K562 (cell line): ENCODE data around the gene C2orf42. TPM values are rescaled to one million over a fixed set of nuclear protein-coding genes. Genes with fewer than 3 reads are reported as not detected.
A peak's percentile ranks its signal among the peaks of the same experiment; 100 is the strongest.

ENCODE experiments used
- ATF7 ChIP-seq: fragments of 450-650 bp; IDR thresholded peaks from 2 replicates; pipeline ENCODE4 v1.7.1; 2014; ENCODE audit warnings: mild to moderate bottlenecking, moderate library complexity
- C11orf30 ChIP-seq: fragments of 450-650 bp; IDR thresholded peaks from 2 replicates; pipeline ENCODE4 v1.6.1; 2016; ENCODE audit warnings: low read depth, mild to moderate bottlenecking
- EP300 ChIP-seq: IDR thresholded peaks from 2 replicates; pipeline ENCODE4 v1.6.1; 2012; ENCODE audit warnings: low read length, improper control_type of control experiment
- EZH2 ChIP-seq: IDR thresholded peaks from 2 replicates; pipeline ENCODE4 v1.6.1; 2012; ENCODE audit warnings: low read depth, mild to moderate bottlenecking, inconsistent platforms, low read length, borderline replicate concordance
- GATA2 ChIP-seq: sonication (generic); formaldehyde crosslinking; IDR thresholded peaks from 2 replicates; pipeline ENCODE4 v1.4.0; 2020; ENCODE audit warnings: mild to moderate bottlenecking, missing genetic modification reagents
- HLTF ChIP-seq: fragments of 450-650 bp; IDR thresholded peaks from 2 replicates; pipeline ENCODE4 v1.6.1; 2016
- KDM1A ChIP-seq, 2 experiments: fragments of 450-650 bp; IDR thresholded peaks; 2 replicates each; pipeline ENCODE4 v1.6.1; 2016; ENCODE audit warnings: mild to moderate bottlenecking in 2 of 2
- MYNN ChIP-seq, 2 experiments: sonication (generic); formaldehyde crosslinking in 1 of 2; IDR thresholded peaks; 2 replicates each; pipeline versions ENCODE4 v1.5.0 to v1.6.1; 2016 to 2020; ENCODE audit warnings: antibody characterized with exemption in 1 of 2, missing genetic modification reagents in 1 of 2
- NFATC3 ChIP-seq: fragments of 450-650 bp; IDR thresholded peaks from 2 replicates; pipeline ENCODE4 v1.6.1; 2017; ENCODE audit warnings: mild to moderate bottlenecking
- NFRKB ChIP-seq: fragments of 450-650 bp; IDR thresholded peaks from 2 replicates; pipeline ENCODE4 v1.6.1; 2016; ENCODE audit warnings: low read depth
- NR2C2 ChIP-seq, 2 experiments: fragments of 200-800 bp in 1 of 2; sonication (Bioruptor generic) in 1 of 2; sonication (generic) in 1 of 2; formaldehyde crosslinking in 1 of 2; IDR thresholded peaks; 2 replicates each; pipeline versions ENCODE4 v1.6.1 to v1.8.0; 2016 to 2022; ENCODE audit warnings: mild to moderate bottlenecking in 1 of 2, missing compliant biosample characterization in 1 of 2, missing genetic modification characterization in 1 of 2, missing genetic modification reagents in 1 of 2
- PPARD ChIP-seq: fragments of 250-450 bp; sonication (Bioruptor Pico); IDR thresholded peaks from 2 replicates; pipeline ENCODE4 v1.8.0; 2022; ENCODE audit warnings: inconsistent platforms, mild to moderate bottlenecking, moderate library complexity
- RBFOX2 ChIP-seq: fragments of 200-400 bp; formaldehyde crosslinking; IDR thresholded peaks from 2 replicates; pipeline ENCODE4 v1.6.1; 2017; ENCODE audit warnings: low read depth, mild to moderate bottlenecking, low read length, moderate library complexity
- SUPT5H ChIP-seq: fragments of 450-650 bp; IDR thresholded peaks from 2 replicates; pipeline ENCODE4 v1.6.1; 2016
- TAL1 ChIP-seq: fragments of 450-650 bp; IDR thresholded peaks from 2 replicates; pipeline ENCODE4 v1.6.1; 2016; ENCODE audit warnings: mild to moderate bottlenecking
- TCF7L2 ChIP-seq: fragments of 150-350 bp; IDR thresholded peaks from 2 replicates; pipeline ENCODE4 v1.6.1; 2016; ENCODE audit warnings: low read depth, mild to moderate bottlenecking, low read length, moderate library complexity
- TEAD4 ChIP-seq, 2 experiments: sonication (generic) in 1 of 2; formaldehyde crosslinking in 1 of 2; IDR thresholded peaks; 2 replicates each; pipeline versions ENCODE4 v1.6.1 to v1.8.0; 2012 to 2022; ENCODE audit warnings: borderline replicate concordance in 1 of 2, inconsistent platforms in 1 of 2, low read length in 1 of 2, mild to moderate bottlenecking in 1 of 2, missing genetic modification reagents in 1 of 2
- ZNF175 ChIP-seq: fragments of 200-800 bp; sonication (Bioruptor generic); IDR thresholded peaks from 2 replicates; pipeline ENCODE4 v1.6.1; 2016; ENCODE audit warnings: low read depth, mild to moderate bottlenecking, missing genetic modification characterization, missing compliant biosample characterization
- ZNF197 ChIP-seq: fragments of 200-800 bp; sonication (Bioruptor generic); IDR thresholded peaks from 2 replicates; pipeline ENCODE4 v1.6.1; 2016; ENCODE audit warnings: low read depth, missing genetic modification characterization, missing compliant biosample characterization
- ZNF644 ChIP-seq: fragments of 200-800 bp; sonication (Bioruptor generic); IDR thresholded peaks from 2 replicates; pipeline ENCODE4 v1.6.1; 2016; ENCODE audit warnings: low read depth, missing genetic modification characterization, missing compliant biosample characterization
- ZNF778 ChIP-seq: fragments of 450-650 bp; formaldehyde crosslinking; IDR thresholded peaks from 2 replicates; pipeline ENCODE4 v1.4.0; 2020; ENCODE audit warnings: mild to moderate bottlenecking, moderate library complexity
- polyA plus RNA-seq, 8 experiments: library from polyadenylated mRNA; depleted of rRNA in 4 of 8; stranded (reverse) in 5 of 8; unstranded in 3 of 8; fragments of >200 nt; fragmentation: Nextera tagmentation in 2 of 8; fragmentation: Illumina TruSeq in 1 of 8; extraction: Ambion mirVana in 2 of 8; extraction: Trizol in 1 of 8; gene quantifications; 2 replicates each; pipeline versions ENCODE4 v1.2.1 to v1.2.3, GENCODE V29; 2011 to 2014; ENCODE audit warnings: inconsistent platforms in 1 of 8, missing spikeins in 1 of 8
- total RNA-seq, 7 experiments: library from RNA; depleted of rRNA in 6 of 7; stranded (reverse); fragments of >200 nt in 6 of 7; fragmentation: Illumina TruSeq in 2 of 7; extraction: Trizol in 2 of 7; gene quantifications; 2 replicates each; pipeline versions ENCODE4 v1.2.1 to v1.2.3, GENCODE V29; 2011 to 2021; ENCODE audit warnings: low replicate concordance in 1 of 7
- TF ChIP-seq, protein P1 (sequence below), 3 experiments: fragments of 200-800 bp in 1 of 3; fragments of 250-450 bp in 1 of 3; fragments of 450-650 bp in 1 of 3; sonication (Bioruptor Pico) in 1 of 3; sonication (Bioruptor generic) in 1 of 3; formaldehyde crosslinking in 1 of 3; IDR thresholded peaks; 2 replicates each; pipeline versions ENCODE4 v1.6.1 to v1.8.0; 2016 to 2022; ENCODE audit warnings: mild to moderate bottlenecking in 2 of 3, missing genetic modification characterization in 2 of 3, missing compliant biosample characterization in 1 of 3, moderate library complexity in 1 of 3
- TF ChIP-seq, protein P2 (sequence below): sonication (generic); formaldehyde crosslinking; IDR thresholded peaks from 2 replicates; pipeline ENCODE4 v1.8.0; 2022; ENCODE audit warnings: mild to moderate bottlenecking, missing genetic modification reagents

C2orf42 gene
- total and polyA plus RNA-seq, 9 of the 15 experiments (the other 6 are each of a cell fraction or from before 2014, with no cell fraction given) = 4.6 to 10.9 (median 7.5) TPM

DNA sequence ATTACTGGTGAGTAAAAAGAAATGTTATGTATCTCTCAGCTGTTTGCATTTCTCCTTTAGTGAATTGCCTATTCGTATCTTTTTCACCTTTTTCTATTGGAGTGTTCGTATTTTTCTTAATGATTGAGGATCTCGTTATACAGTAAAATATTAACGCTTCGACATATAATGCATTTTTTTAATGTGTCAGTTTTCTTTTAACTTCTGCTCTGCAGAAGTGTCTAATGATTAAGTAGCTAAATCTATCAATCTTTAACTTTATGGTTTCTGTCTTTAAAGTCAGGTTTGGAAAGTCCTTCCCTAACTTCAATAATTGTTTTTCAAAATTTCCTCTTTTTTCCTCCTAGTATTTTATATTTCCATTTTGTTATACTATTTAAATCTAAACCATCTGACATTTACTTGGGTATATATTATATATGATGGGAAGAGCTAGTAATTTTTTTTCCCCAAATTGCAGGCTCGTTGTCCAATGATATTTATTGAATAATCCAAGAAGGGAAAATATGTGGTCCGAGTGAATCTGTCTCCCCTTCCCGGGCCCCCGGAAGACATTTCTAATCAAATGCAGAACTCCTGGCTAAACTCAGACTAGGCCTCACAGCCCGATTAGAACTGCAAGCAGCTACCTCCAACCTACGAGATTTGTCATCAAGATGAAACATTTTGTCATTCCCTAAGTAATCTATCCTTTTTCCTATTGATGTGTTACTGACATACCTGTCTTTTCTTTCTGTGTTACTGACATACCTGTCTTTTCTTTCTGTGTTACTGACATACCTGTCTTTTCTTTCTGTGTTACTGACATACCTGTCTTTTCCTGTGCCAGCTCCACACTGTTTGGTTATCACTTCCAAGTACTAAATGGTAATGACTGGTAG, 86.3 kb downstream of the C2orf42 start (continued):
- TF ChIP-seq NR2C2 (CRISPR knock-in tag; IDR thresholded peaks at IDR 0.05) = no peak
- TF ChIP-seq NR2C2 (tag; IDR thresholded peaks at IDR 0.05) = peak; percentile 64
- peak; percentile 50 to 70; a peak in 3 of 4 replicates for TF ChIP-seq KDM1A (IDR thresholded peaks at IDR 0.05)
- TF ChIP-seq ZNF778 (CRISPR knock-in tag) = no peak
- TF ChIP-seq HLTF = peak; percentile 60; the same call in 1 of the 2 replicates
- peak; percentile 19; the same call in 1 of the 2 replicates for TF ChIP-seq ZNF644 (tag)
- peak; percentile 52; the same call in 1 of the 2 replicates for TF ChIP-seq ATF7
- TF ChIP-seq, protein P1, sequence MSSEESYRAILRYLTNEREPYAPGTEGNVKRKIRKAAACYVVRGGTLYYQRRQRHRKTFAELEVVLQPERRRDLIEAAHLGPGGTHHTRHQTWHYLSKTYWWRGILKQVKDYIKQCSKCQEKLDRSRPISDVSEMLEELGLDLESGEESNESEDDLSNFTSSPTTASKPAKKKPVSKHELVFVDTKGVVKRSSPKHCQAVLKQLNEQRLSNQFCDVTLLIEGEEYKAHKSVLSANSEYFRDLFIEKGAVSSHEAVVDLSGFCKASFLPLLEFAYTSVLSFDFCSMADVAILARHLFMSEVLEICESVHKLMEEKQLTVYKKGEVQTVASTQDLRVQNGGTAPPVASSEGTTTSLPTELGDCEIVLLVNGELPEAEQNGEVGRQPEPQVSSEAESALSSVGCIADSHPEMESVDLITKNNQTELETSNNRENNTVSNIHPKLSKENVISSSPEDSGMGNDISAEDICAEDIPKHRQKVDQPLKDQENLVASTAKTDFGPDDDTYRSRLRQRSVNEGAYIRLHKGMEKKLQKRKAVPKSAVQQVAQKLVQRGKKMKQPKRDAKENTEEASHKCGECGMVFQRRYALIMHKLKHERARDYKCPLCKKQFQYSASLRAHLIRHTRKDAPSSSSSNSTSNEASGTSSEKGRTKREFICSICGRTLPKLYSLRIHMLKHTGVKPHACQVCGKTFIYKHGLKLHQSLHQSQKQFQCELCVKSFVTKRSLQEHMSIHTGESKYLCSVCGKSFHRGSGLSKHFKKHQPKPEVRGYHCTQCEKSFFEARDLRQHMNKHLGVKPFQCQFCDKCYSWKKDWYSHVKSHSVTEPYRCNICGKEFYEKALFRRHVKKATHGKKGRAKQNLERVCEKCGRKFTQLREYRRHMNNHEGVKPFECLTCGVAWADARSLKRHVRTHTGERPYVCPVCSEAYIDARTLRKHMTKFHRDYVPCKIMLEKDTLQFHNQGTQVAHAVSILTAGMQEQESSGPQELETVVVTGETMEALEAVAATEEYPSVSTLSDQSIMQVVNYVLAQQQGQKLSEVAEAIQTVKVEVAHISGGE (CRISPR knock-in tag; IDR thresholded peaks at IDR 0.05) = peak in 1 of 3 experiments; percentile 53; a peak in 1 of 6 replicates
- no peak for TF ChIP-seq EZH2
- TF ChIP-seq RBFOX2 = 0 out of 2 replicates have a peak, but pooled peaks have one; percentile 35
- peak; percentile 62 for TF ChIP-seq TEAD4 (IDR thresholded peaks at IDR 0.05; ENCODE audit: low read length)
- no peak for TF ChIP-seq TEAD4 (CRISPR knock-in tag; IDR thresholded peaks at IDR 0.05; ENCODE audit: borderline replicate concordance)
- peak; percentile 36; the same call in 1 of the 2 replicates for TF ChIP-seq ZNF175 (CRISPR knock-in tag)
- no peak for TF ChIP-seq TAL1
- TF ChIP-seq PPARD (CRISPR knock-in tag) = no peak
- TF ChIP-seq SUPT5H = peak; percentile 33; the same call in 1 of the 2 replicates
- no peak for TF ChIP-seq TCF7L2
- 0 out of 2 replicates have a peak, but pooled peaks have one; percentile 32 for TF ChIP-seq MYNN (IDR thresholded peaks at IDR 0.05)
- no peak for TF ChIP-seq MYNN (CRISPR knock-in tag; IDR thresholded peaks at IDR 0.05)
- TF ChIP-seq GATA2 (CRISPR knock-in tag) = no peak
- TF ChIP-seq, protein P2, sequence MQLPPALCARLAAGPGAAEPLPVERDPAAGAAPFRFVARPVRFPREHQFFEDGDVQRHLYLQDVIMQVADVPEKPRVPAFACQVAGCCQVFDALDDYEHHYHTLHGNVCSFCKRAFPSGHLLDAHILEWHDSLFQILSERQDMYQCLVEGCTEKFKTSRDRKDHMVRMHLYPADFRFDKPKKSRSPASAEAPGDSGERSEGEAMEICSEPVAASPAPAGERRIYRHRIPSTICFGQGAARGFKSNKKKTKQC (CRISPR knock-in tag) = no peak
- peak; percentile 57; the same call in 1 of the 2 replicates for TF ChIP-seq EP300
- TF ChIP-seq ZNF197 (CRISPR knock-in tag) = 0 out of 2 replicates have a peak, but pooled peaks have one; percentile 25
- 0 out of 2 replicates have a peak, but pooled peaks have one; percentile 82 for TF ChIP-seq NFATC3
- TF ChIP-seq C11orf30 = peak; percentile 2; the same call in 1 of the 2 replicates
- TF ChIP-seq NFRKB = peak; percentile 89; the same call in 1 of the 2 replicates
